Pulmonary artery endothelial cell (primary cell): ENCODE measurements around the gene SCN10A. TPM values are rescaled to one million over a fixed set of nuclear protein-coding genes. Genes with fewer than 3 reads are reported as not detected.

Experiments used
- DNase-seq: peaks from one replicate; pipeline ENCODE4 v3.0.0-alpha.2; 2011; ENCODE audit warnings: low read depth, low spot score
- total RNA-seq: library from RNA; depleted of rRNA; stranded (reverse); fragments of >200 nt; gene quantifications from 2 replicates; pipeline ENCODE4 v1.2.3, GENCODE V29; 2014

The SCN10A gene
- total RNA-seq, 1 donor from 2014 or later: 0.20 TPM

DNA sequence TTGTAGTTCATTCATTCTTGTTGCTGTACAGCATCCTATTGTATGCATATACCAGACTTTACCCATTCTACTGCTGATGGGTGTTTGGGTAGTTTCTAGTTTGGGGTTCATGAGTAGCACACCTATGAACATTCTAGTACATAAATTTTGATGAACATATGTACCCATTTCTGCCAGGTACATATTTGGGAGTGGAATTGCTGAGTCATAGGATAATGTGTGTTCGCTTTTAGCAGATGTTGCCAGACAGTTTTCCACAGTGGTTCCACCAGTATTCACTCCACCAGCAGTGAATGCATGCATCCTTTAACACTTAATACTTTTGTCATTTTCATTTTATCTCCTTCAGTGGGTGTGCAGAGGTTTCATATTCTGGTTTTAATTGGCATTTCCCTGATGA is 163.1 kb downstream of the SCN10A start:
- DNase-seq: no peak

DNA sequence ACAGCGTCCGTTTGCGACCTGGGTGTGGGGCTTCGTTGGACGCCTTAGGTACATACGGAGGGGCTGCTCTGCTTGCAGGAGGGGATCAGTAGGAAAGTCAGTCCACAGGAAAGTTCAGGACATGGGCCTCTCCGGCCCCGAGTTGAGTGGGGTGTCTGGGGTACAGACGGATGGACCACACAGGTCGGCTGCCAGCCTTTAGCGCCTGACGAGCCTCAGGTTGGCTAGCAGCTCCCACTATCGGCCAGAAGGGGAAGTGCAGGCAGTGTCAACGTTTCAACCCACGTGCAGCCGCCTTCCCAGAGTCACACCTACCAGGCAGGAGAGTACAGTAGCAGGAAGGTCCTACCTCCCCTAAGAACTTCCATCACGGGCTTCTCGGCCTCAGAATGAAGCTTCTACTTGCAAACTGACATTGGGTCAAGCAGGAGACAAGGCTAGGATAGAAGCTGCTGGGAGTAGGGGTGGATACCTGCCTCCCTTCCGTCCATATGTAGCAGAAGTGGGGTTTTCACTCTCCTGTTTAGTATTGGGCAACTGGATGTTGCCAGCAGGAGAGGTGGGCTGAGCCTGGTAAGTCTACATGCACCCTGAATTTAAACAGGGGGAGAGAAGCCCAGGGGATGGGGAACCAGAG is 164.7 kb downstream of the SCN10A start:
- no peak for DNase-seq

DNA sequence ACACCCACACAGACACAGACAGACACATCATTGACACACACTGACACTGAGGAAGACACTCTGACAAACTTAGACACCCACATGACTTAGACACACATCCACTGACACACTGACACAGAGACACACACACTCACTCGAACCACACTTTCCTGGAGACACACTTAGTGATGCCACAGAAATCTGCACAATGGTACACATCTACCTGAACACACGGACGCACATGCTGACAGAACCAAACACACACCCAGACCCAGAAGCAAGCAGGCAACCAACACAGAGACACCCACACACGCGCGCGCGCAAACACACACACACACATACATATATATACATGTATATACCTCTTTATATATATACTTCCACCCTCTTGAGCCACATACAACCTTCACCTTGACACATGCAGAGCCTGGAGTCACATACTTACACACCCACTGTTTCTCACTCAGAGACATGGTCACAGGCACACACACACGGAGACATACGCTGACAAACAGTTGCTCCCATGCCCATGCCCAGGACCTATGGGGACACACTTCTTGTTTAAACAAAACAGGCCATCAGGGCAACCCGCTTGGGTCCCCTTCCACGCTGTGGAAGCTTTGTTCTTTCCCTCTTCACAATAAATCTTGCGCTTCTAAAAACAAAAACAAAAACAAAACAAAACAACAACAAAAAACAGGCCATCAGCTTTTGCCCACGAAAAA is 165.6 kb downstream of the SCN10A start:
- no peak for DNase-seq

DNA sequence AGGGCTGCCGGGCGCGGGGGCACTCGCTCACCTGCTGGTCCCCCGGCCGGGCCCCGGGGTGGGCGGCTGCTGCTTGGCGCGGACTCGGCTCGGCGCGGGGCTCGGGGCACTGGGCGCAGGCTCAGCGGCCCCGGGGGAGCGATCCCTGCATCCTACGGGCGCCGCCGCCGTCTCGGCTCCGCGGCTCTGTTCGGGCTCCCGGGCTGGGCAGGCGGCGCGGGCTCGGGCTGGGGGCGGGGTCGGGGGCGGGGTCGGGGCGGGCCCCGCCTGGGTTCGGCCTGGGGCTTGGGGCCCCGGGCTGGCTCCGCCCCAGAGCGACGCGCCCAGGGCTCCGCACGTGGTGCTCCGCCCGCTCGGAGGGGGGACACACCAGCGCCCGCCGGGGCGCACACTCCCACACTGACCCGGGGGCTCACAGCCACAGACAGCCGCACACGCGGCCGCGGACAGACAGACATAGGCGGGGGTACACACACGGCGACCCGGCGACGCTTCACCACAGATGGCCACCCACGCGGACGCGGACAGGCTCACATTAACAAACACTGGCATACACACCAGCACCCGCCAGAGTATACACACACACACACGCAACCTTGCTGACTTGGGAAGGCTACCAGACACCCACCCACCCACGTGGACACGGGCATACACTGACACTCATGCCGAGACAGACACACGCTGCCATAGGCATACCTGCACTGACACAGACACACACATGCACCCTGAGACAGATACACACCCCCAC is 166.3 kb downstream of the SCN10A start, which contains the start of gene SCN5A:
Gene SCN5A, minus strand, starts transcription at position 188 of the 748 bp plus-strand sequence. CDS start 16,380 bp downstream, outside the sequence.
- DNase-seq: no peak

DNA sequence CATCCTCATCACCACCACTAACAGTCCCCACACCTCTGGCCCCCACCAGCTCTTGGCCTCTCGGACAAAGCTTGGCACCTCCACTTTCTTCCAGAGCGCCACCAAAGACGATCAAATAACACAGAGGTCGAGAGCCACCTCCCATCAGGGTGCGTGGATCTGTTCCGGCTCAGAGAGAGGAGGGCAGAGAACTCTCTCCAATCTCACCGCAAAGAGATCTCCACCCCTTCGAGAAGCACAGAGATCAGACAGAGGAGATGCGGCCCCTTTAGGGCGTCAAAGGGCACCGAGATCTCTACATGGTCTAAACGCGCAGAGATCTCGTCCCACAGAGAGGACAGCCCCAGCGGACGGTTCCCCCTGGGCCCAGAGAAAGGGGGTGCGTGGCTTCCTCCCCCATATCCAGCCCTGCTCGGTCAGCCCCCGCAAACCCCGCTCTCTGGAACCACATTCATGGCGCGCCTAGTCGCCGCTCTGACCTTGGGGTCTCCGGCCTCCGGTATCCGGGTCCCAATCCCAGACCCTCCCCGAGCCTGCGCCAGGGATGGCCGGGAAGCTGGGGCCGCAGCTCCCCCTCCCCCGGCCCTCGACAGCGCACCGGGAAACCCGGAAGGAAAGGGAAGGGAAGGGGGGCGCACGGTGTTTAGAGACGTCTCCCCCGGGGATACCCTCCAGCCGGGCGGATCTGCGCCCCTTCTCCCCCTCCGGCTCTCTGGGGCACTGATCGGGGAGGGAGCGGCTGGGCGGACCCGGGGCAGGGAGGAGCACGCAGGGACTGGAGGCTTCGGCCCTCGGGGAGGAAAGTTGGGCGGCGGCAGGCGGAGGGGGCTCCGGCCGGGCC is 167.1 kb downstream of the SCN10A start:
- DNase-seq: no peak

DNA sequence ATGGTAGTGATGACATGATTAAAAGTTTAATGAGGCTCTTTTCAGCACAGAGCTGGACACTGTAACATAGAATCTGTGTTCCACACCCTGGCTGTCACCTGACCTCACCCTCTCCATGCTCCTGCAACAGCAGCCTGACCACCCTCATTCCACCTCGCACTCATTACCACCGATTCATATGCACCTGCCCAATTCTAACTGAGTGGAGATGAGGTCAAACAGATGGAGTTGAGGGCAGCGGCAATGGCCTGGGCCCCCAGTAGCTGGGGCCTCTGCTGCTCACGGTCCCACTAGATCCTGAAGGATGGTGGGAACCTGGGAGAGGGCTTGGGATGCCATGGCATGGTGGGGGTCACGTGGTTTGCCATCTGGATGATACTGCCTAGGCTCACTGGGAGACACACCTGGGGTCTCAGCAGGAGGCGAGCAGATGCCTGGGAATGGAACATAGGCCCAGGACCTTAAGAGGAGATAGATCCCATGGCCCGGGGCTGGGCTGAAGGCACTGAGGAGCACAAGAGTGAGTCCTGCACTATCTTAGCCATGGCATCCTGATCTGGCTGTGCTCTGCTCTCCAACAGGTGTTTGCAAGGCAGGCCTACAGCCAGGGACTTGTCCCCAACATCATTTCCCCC is 167.9 kb downstream of the SCN10A start:
- no peak for DNase-seq

DNA sequence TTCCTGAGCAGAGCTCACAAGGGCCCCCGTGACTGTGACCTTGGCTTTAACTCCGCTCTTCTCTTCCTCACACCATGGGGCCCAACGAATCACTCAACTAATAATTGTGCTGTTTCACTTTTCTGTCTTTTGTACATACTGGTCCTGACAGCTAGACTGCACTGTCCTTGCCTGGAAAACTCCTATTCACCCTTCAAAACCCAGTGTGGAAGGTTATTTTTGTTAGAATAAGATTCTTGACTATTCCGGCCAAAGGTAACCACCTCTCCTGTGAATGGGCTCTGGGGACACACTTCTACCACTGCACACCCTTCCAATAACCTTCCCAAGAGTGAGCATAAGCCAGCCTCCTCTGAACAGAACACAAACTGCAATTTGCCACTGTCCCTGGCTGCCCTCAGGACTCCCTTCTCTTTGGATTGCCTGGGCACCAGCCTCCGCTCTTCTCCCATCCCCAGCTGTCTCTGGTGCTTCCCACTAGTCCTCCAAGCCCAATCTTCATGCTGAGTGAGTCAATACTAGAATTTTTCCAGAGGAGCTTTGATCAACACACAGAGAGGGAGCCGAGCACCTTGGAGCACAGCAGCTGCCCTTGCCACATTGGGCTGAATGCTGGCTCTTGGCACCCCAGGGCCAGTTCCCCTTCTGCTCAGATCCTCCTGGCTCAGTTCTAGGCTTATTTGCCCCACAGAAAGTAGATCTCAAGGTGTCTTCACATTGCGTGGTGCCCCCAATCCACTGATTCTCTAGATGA is 168.6 kb downstream of the SCN10A start:
- DNase-seq: no peak

Other genes with a start within 250 kb of the SCN10A start
- 8.4 and 13.6 TPM in 2 replicates for gene SCN5A, start 166.5 kb downstream of the SCN10A start, total RNA-seq
- gene SCN11A, start 235.7 kb upstream of the SCN10A start, total RNA-seq: 0.07 TPM in 1 of 2 replicates, not detected in the other
- 29.1 and 36.3 TPM in 2 replicates for gene WDR48, start 235.8 kb upstream of the SCN10A start, total RNA-seq